HG03342 (cell line): Measurements from ENCODE around the gene ORMDL1.
"Not testable (repeated sequence)": the region's sequence is repeated elsewhere in the genome, so short reads cannot be mapped to it uniquely, and the experiment has no call there.

Experiments used
- ATAC-seq: cut with Tn5 transposase; IDR thresholded peaks from one replicate; pipeline ENCODE4 v1.9.1; 2021; ENCODE audit warnings: mild to moderate bottlenecking, moderate library complexity; ENCODE audit not compliant: unreplicated experiment

The ORMDL1 gene

GRCh38 chr2:189772212-189772611 lies 11.9 kb downstream of the ORMDL1 start:
- ATAC-seq = no peak

GRCh38 chr2:189770590-189771322 lies 13.4 kb downstream of the ORMDL1 start:
- ATAC-seq = no peak

GRCh38 chr2:189763908-189764661 lies 20.1 kb downstream of the ORMDL1 start:
- ATAC-seq = no peak

GRCh38 chr2:189762551-189763298 lies 21.4 kb downstream of the ORMDL1 start, which contains the start of gene OSGEPL1:
OSGEPL1 (minus strand) TSS chr2:189762792; CDS start chr2:189761640, 1,152 bp downstream.
- ATAC-seq = peak; percentile 96

- no peak for ATAC-seq
These were observed 21.9 kb downstream of the ORMDL1 start for GRCh38 chr2:189762229-189762550.

GRCh38 chr2:189760154-189760553 lies 24.0 kb downstream of the ORMDL1 start:
- ATAC-seq = not testable (repeated sequence)

GRCh38 chr2:189756311-189756952 lies 27.7 kb downstream of the ORMDL1 start:
- no peak for ATAC-seq

- peak; percentile 80 for ATAC-seq
These were observed 33.0 kb downstream of the ORMDL1 start for GRCh38 chr2:189751080-189751658.

- ATAC-seq = no peak
These were observed 54.7 kb downstream of the ORMDL1 start for GRCh38 chr2:189729430-189729829.

- ATAC-seq = no peak
These were observed 57.3 kb downstream of the ORMDL1 start for GRCh38 chr2:189726849-189727248.

GRCh38 chr2:189726271-189726670 lies 57.9 kb downstream of the ORMDL1 start:
- ATAC-seq = no peak

GRCh38 chr2:189723192-189723591 lies 60.9 kb downstream of the ORMDL1 start:
- ATAC-seq = no peak
